ENCODE data around the gene KIAA0513. TPM values are rescaled to one million over a fixed set of nuclear protein-coding genes. Genes with fewer than 3 reads are reported as not detected.
A peak's percentile ranks its signal among the peaks of the same experiment; 100 is the strongest.

The KIAA0513 gene
- polyA plus RNA-seq, 1 experiment: 10.0 TPM

- POLR2A ChIA-PET: no interaction called here
- Histone ChIP-seq H3K9me3 (ENCODE audit: control insufficient read depth, insufficient read depth, low read length) (no peaks in the 10 kb centered on the region; the same call in 1 of the 2 replicates), H3K27ac (ENCODE audit: low read depth, low read length) (peak overlapping the region; percentile 76), H3K27me3 (ENCODE audit: control insufficient read depth, insufficient read depth, low read length) (no peaks in the 10 kb centered on the region), H3K4me3 (ENCODE audit: low read depth, low read length) (no peak overlapping the region)
- CTCF ChIA-PET: interaction anchor here (1.0 to 2.6 kb wide), 3 partner anchors 15 to 122 kb away, joined by 3 to 22 read pairs (median 5); no protein-coding TSS in a partner anchor
- TF ChIP-seq, protein P1, sequence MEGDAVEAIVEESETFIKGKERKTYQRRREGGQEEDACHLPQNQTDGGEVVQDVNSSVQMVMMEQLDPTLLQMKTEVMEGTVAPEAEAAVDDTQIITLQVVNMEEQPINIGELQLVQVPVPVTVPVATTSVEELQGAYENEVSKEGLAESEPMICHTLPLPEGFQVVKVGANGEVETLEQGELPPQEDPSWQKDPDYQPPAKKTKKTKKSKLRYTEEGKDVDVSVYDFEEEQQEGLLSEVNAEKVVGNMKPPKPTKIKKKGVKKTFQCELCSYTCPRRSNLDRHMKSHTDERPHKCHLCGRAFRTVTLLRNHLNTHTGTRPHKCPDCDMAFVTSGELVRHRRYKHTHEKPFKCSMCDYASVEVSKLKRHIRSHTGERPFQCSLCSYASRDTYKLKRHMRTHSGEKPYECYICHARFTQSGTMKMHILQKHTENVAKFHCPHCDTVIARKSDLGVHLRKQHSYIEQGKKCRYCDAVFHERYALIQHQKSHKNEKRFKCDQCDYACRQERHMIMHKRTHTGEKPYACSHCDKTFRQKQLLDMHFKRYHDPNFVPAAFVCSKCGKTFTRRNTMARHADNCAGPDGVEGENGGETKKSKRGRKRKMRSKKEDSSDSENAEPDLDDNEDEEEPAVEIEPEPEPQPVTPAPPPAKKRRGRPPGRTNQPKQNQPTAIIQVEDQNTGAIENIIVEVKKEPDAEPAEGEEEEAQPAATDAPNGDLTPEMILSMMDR (IDR thresholded peaks at IDR 0.05; ENCODE audit: low read depth, low read length): no peak
- DNase-seq (ENCODE audit: low read depth, low spot score): no peak
Measured at GRCh38 chr16:85129876-85130704, 102.5 kb downstream of the KIAA0513 start.

GRCh38 chr16:85130705-85131028 is 103.1 kb downstream of the KIAA0513 start:
- Histone ChIP-seq H3K9me3 (ENCODE audit: control insufficient read depth, insufficient read depth, low read length) (no peaks in the 10 kb centered on the region; the same call in 1 of the 2 replicates), H3K4me3 (ENCODE audit: low read depth, low read length) (no peak overlapping the region), H3K27me3 (ENCODE audit: control insufficient read depth, insufficient read depth, low read length) (no peaks in the 10 kb centered on the region), H3K27ac (ENCODE audit: low read depth, low read length) (peak overlapping the region; percentile 76)
- POLR2A ChIA-PET: no interaction called here
- TF ChIP-seq, protein P1 (IDR thresholded peaks at IDR 0.05; ENCODE audit: low read depth, low read length): no peak
- CTCF ChIA-PET: interaction anchor here (1.0 to 2.6 kb wide), 3 partner anchors 16 to 122 kb away, joined by 3 to 22 read pairs (median 5); no protein-coding TSS in a partner anchor
- DNase-seq (ENCODE audit: low read depth, low spot score): no peak

- CTCF ChIA-PET: interaction anchor here (0.7 to 1.5 kb wide), 2 partner anchors 18 to 283 kb away, joined by 5 read pairs; no protein-coding TSS in a partner anchor
- DNase-seq (ENCODE audit: low read depth, low spot score): no peak
- POLR2A ChIA-PET: no interaction called here
- no peaks in the 10 kb centered on the region for H3K27me3 ChIP-seq (ENCODE audit: control insufficient read depth, insufficient read depth, low read length)
- no peak overlapping the region for H3K27ac ChIP-seq (ENCODE audit: low read depth, low read length)
- no peak overlapping the region for H3K4me3 ChIP-seq (ENCODE audit: low read depth, low read length)
- TF ChIP-seq, protein P1 (IDR thresholded peaks at IDR 0.05; ENCODE audit: low read depth, low read length): no peak
- H3K9me3 ChIP-seq (ENCODE audit: control insufficient read depth, insufficient read depth, low read length): peaks cover 5% of the 10 kb centered on the region; the same call in 1 of the 2 replicates
Measured at GRCh38 chr16:85132456-85133289, 105.1 kb downstream of the KIAA0513 start.

DNA sequence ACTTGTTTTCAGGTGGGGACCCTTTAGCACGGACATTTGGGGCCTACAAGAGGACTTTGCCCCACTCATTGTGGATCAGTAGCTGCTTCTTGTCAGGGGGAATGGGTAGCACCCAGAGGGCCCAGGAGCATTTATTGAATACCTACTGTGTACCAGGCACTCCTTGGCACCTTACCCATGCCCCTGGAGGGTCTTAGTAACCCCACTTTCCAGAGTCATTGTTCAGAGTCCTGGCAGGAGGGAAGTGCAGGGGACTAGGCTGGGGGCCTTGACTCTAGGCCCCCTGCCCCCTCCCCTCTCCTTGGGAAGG is 105.7 kb downstream of the KIAA0513 start:
- CTCF ChIA-PET: interaction anchor here (0.7 kb wide), 1 partner anchor 283 kb away, joined by 5 read pairs; no protein-coding TSS in a partner anchor
- DNase-seq (ENCODE audit: low read depth, low spot score): no peak
- H3K4me3 ChIP-seq (ENCODE audit: low read depth, low read length): no peak overlapping the region
- H3K27me3 ChIP-seq (ENCODE audit: control insufficient read depth, insufficient read depth, low read length): no peaks in the 10 kb centered on the region
- POLR2A ChIA-PET: no interaction called here
- no peak overlapping the region for H3K27ac ChIP-seq (ENCODE audit: low read depth, low read length)
- TF ChIP-seq, protein P1 (IDR thresholded peaks at IDR 0.05; ENCODE audit: low read depth, low read length): no peak
- H3K9me3 ChIP-seq (ENCODE audit: control insufficient read depth, insufficient read depth, low read length): peaks cover 5% of the 10 kb centered on the region; the same call in 1 of the 2 replicates
